HG03103 (cell line): Measurements from ENCODE around the gene CCNQ.

Experiments
- ATAC-seq: cut with Tn5 transposase; IDR thresholded peaks from one replicate; pipeline ENCODE4 v1.9.1; 2021; ENCODE audit warnings: low read depth; ENCODE audit not compliant: unreplicated experiment

The CCNQ gene

GRCh38 chrX:153599192-153600031 is 473 bp upstream of the CCNQ start:
- peak; percentile 79 for ATAC-seq

- ATAC-seq: no peak
These were observed 1.8 kb downstream of the CCNQ start for GRCh38 chrX:153596981-153597750.

- no peak for ATAC-seq
These were observed 2.8 kb downstream of the CCNQ start for GRCh38 chrX:153595859-153596857.

GRCh38 chrX:153595387-153595786 is 3.6 kb downstream of the CCNQ start:
- no peak for ATAC-seq

DNA sequence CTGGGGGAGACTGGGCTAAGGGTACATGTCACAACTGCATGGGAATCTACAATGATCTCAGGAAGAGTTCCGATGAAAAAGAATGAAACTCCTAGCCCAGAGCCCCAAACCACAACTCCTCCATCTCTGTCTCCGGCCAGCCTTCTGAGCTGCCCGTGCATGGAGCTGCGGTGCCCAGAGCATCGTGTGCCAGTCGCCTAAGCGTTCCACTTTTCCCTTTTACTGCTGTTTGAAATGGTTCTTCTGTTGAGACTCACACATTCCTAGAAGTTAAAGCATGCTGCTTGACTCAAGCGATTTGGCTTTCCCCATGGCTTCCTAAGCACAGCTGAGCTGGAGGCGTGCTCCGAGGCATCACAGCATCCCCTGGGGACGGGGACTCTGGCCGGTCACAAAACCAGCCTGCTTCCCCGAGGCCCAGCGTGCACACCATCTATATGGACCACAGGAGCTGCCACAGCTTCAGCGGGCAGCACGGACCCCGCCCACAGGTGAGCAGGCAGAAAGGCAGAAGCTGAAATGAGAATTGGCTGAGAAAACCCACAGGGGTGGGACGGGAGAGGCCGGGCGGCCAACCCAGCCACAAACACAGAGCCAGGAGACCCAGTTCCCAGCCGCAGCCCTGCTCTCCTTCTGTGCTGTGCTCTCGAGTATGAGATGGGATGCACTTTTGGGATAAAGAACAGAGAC is 5.0 kb downstream of the CCNQ start:
- ATAC-seq: no peak

- ATAC-seq: no peak
These were observed 5.8 kb downstream of the CCNQ start for GRCh38 chrX:153592966-153593688.

- ATAC-seq: no peak
These were observed 6.7 kb downstream of the CCNQ start for GRCh38 chrX:153592091-153592833.

DNA sequence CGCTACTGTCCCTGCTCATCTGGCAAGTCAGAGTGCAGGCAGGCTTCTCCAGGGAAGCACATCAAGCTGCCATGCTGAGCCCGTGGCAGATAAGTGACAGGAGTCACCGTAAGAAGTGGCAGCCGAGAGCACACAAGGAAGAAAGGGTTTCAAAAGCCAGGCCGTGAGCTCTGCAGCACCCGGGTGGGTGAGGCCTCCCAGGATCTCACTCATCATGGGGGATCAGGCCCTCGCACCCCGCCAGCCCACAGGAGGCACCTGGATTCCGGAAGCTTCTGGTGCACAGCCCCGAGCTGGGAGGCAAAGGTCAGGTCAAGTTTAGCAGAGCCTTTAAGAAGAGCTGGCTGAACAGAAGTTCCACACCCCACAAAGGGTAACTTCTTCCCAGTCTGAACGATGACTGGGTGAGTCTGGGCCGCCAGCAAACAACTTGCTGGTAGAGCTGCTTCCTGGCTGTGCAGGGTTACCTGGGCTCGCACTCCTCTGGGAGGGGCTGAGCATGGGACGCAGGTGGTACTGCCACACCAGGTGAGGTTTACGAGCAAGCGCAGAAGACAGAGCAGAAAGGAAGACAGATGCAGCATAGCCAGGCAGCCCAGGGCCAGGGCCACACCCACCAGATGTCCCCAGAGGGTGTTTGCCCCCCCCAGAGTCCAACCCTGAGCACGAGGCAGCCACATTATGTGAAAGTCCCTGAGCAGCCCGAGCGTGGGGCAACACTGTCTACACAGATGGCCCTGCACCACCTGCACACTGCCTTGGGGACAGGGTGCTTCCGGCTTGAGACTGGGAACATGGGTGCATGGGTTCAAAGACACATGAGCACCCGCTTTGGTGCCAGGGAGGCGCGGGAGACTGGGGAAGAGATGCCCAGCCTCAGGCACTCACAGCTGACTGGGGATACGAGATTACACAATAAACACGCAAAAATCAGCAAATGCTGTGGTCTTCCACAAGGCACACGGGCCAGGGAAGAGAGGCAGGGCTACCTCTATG is 7.7 kb downstream of the CCNQ start:
- ATAC-seq: no peak

- no peak for ATAC-seq
These were observed 10.0 kb downstream of the CCNQ start for GRCh38 chrX:153588782-153589446.

- ATAC-seq: no peak
These were observed 10.7 kb downstream of the CCNQ start for GRCh38 chrX:153588021-153588781.

GRCh38 chrX:153587342-153587741 is 11.6 kb downstream of the CCNQ start:
- no peak for ATAC-seq

DNA sequence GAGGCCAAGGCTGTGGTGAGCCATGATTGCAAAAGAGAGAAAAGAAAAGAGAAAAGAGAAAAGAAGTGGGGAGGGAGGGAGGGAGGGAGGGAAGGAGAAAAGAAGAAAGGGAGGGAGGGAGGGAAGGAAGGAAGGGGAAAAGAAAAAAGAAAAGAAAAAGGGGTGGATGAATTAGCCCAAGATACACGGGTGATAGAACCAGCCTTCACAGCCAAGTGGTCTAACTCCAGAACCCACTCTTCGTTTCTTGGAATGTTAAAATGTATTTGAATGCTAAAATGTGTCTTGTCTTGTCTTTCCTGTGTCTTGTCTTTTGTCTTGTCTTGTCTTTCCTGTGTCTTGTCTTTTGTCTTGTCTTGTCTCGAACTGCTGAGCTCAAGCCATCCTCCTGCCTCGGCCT is 13.1 kb downstream of the CCNQ start:
- no peak for ATAC-seq

DNA sequence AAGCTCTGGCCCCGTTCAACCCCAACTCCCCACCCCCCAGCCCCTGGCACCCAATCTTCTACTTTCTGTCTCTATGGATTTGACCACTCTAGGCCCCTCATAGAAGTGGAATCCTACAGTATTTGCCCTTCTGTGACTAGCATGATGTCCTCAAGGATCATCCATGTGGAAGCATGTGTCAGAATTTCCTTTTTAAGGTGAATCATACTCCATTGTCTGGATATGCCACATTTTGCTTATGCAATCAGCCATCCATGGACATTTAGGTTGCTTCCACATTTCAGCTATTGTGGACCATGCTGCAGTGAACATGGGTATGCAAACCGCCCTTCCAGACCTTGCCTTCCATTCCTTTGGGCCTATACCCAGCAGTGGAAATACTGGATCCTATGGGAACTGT is 15.5 kb downstream of the CCNQ start:
- no peak for ATAC-seq

DNA sequence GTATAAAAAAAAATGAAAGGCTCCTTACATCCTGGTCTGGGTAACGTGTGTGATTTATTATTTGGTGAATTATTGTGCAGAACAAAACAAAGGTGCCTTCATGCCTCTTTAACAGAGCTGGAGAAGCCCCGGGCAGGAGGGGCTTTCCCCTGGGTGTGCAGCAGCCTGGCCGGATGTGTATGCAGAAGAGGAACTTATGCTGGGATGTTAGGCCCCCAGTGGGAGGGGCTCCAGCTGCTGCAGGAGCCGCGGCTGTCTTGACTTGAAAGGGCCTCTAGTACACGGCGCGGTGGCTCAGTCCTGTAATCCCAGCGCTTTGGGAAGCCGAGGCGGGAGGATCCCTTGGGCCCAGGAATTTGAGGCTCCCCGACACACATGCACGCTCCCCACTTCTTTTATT is 16.0 kb downstream of the CCNQ start:
- ATAC-seq: peak; percentile 90

GRCh38 chrX:153580700-153581386 is 18.1 kb downstream of the CCNQ start:
- no peak for ATAC-seq

GRCh38 chrX:153578889-153579288 is 20.1 kb downstream of the CCNQ start:
- no peak for ATAC-seq
